Neural cell (in vitro differentiated cells): Measurements from ENCODE around the gene NAP1L1. TPM values are rescaled to one million over a fixed set of nuclear protein-coding genes. Genes with fewer than 3 reads are reported as not detected.

Source experiments
- H2AFZ ChIP-seq: fragments of 200-600, 300-800 bp; sonication (generic), shearing (Covaris generic); 2 replicates; pipeline ENCODE4 v1.6.0; 2014; ENCODE audit warnings: low read depth, mild to moderate bottlenecking, antibody characterized with exemption, low read length, moderate library complexity
- H3F3A ChIP-seq: fragments of 200-600 bp; shearing (Covaris generic); 2 replicates; pipeline ENCODE4 v1.6.1; 2016; ENCODE audit warnings: mild to moderate bottlenecking, moderate library complexity, mixed read lengths, antibody characterized with exemption, low read length; ENCODE audit not compliant: insufficient read depth, poor library complexity, severe bottlenecking
- H3K27ac ChIP-seq: fragments of 200-600, 300-800 bp; sonication (generic), shearing (Covaris generic); 2 replicates; pipeline ENCODE4 v1.5.1; 2014; ENCODE audit warnings: mild to moderate bottlenecking, low read length, moderate library complexity
- H3K27me3 ChIP-seq: fragments of 300-800, 200-600 bp; sonication (generic), shearing (Covaris generic); 2 replicates; pipeline ENCODE4 v1.6.0; 2014; ENCODE audit warnings: mild to moderate bottlenecking, low read depth, low read length, moderate library complexity; ENCODE audit not compliant: insufficient read depth
- H3K36me3 ChIP-seq: fragments of 300-800, 200-600 bp; sonication (generic), shearing (Covaris generic); 2 replicates; pipeline ENCODE4 v1.5.1; 2014; ENCODE audit warnings: mild to moderate bottlenecking, antibody characterized with exemption, low read length, moderate library complexity; ENCODE audit not compliant: insufficient read depth
- H3K4me2 ChIP-seq: fragments of 300-800, 200-600 bp; sonication (generic), shearing (Covaris generic); 2 replicates; pipeline ENCODE4 v1.6.0; 2014; ENCODE audit warnings: mild to moderate bottlenecking, low read length
- H3K4me3 ChIP-seq: fragments of 300-800, 200-600 bp; sonication (generic), shearing (Covaris generic); 2 replicates; pipeline ENCODE4 v1.5.1; 2014; ENCODE audit warnings: mild to moderate bottlenecking, low read length, moderate library complexity
- H3K79me2 ChIP-seq: fragments of 200-600 bp; shearing (Covaris generic); replicated peaks from 2 replicates; pipeline ENCODE4 v1.6.0; 2014; ENCODE audit warnings: mild to moderate bottlenecking, low read length, moderate library complexity; ENCODE audit not compliant: insufficient read depth
- H3K9ac ChIP-seq: fragments of 300-800, 200-600 bp; sonication (generic), shearing (Covaris generic); 2 replicates; pipeline ENCODE4 v1.6.1; 2016; ENCODE audit warnings: mild to moderate bottlenecking, low read length, mixed read lengths
- H3K9me2 ChIP-seq: fragments of 200-600 bp; shearing (Covaris generic); 2 replicates; pipeline ENCODE4 v1.6.1; 2016; ENCODE audit warnings: mild to moderate bottlenecking, low read length, mixed read lengths; ENCODE audit not compliant: insufficient read depth
- H3K9me3 ChIP-seq: fragments of 200-600, 300-800 bp; sonication (generic), shearing (Covaris generic); 2 replicates; pipeline ENCODE4 v1.6.1; 2016; ENCODE audit warnings: mild to moderate bottlenecking, mixed run types, low read length, moderate library complexity, mixed read lengths
- H4K20me1 ChIP-seq: fragments of 200-600 bp; shearing (Covaris generic); 2 replicates; pipeline ENCODE4 v1.6.1; 2016; ENCODE audit warnings: mild to moderate bottlenecking, mixed run types; ENCODE audit not compliant: insufficient read depth
- EP300 ChIP-seq: fragments of 450-650 bp; conservative IDR thresholded peaks from 2 replicates; pipeline ENCODE4 v1.6.1; 2014; ENCODE audit warnings: antibody characterized with exemption, mild to moderate bottlenecking, moderate library complexity; ENCODE audit not compliant: poor library complexity, severe bottlenecking
- EZH2 ChIP-seq: fragments of 200-600, 300-800 bp; shearing (Covaris generic), sonication (generic); IDR thresholded peaks from 2 replicates; pipeline ENCODE4 v1.6.1; 2014; ENCODE audit warnings: antibody characterized with exemption, low read length, borderline replicate concordance, mild to moderate bottlenecking; ENCODE audit not compliant: insufficient read depth, poor library complexity, severe bottlenecking
- MXI1 ChIP-seq: fragments of 450-650 bp; conservative IDR thresholded peaks from 2 replicates; pipeline ENCODE4 v1.6.1; 2014; ENCODE audit warnings: antibody characterized with exemption, mild to moderate bottlenecking; ENCODE audit not compliant: poor library complexity, severe bottlenecking
- POLR2AphosphoS5 ChIP-seq: IDR thresholded peaks from 2 replicates; pipeline ENCODE4 v1.6.1; 2012
- RAD21 ChIP-seq: fragments of 450-650 bp; conservative IDR thresholded peaks from 2 replicates; pipeline ENCODE4 v1.6.1; 2014; ENCODE audit warnings: antibody characterized with exemption, mild to moderate bottlenecking, moderate library complexity
- SMC3 ChIP-seq: fragments of 450-650 bp; conservative IDR thresholded peaks from 2 replicates; pipeline ENCODE4 v1.6.1; 2014; ENCODE audit warnings: antibody characterized with exemption, mild to moderate bottlenecking, moderate library complexity; ENCODE audit not compliant: poor library complexity
- TAF1 ChIP-seq: IDR thresholded peaks from 2 replicates; pipeline ENCODE4 v1.6.1; 2012; ENCODE audit warnings: low read depth
- polyA plus RNA-seq: library from polyadenylated mRNA; depleted of rRNA; stranded (reverse); fragments of >200 nt; gene quantifications from 2 replicates; pipeline ENCODE4 v1.2.3, GENCODE V29; 2014
- TF ChIP-seq, protein P1 (sequence below): IDR thresholded peaks from 2 replicates; pipeline ENCODE4 v1.6.1; 2012; ENCODE audit warnings: borderline replicate concordance
- TF ChIP-seq, protein P2 (sequence below): fragments of 450-650 bp; IDR thresholded peaks from 2 replicates; pipeline ENCODE4 v1.5.1; 2014; ENCODE audit warnings: antibody characterized with exemption, mild to moderate bottlenecking, moderate library complexity; ENCODE audit not compliant: poor library complexity, severe bottlenecking

Gene NAP1L1
- polyA plus RNA-seq, 1 donor from 2014 or later: 359 TPM

DNA sequence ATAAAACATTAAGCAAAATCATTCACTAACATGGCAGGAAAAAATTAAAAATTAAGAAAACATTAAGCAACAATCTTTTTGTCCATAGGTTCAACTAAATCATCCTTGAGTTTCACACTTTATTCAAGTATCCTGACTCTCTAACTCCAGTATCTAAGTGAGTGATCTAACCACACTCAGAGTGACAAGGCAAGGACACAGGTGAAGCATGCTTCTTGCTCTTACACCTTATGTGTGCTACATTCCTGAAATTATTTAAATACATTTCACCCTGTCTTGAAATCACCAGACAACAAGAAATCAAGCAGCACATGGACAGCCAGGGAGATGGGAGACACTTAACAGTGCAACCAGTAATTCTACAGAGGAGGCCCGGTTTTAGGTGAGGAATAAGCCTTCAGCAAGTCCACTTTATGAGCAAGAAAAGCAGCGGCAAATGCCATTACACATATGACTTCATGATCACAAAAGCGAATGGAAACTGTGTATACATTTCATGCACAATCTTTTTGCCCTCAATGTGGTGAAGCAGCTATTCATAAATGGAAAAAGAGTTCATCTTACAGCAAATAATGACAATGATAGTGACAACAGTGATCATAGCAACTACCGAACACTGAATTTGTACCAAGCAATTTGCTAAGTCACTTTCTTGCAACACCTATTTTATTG lies 90.3 kb downstream of the NAP1L1 start:
- H3K9me2 ChIP-seq: no peaks in the 10 kb centered on the region
- H3K79me2 ChIP-seq: no peaks in the 10 kb centered on the region
- H3K4me3 ChIP-seq: no peak overlapping the region
- TF ChIP-seq TAF1 (no peak), EP300 (no peak), MXI1 (no peak), SMC3 (no peak), RAD21 (no peak), EZH2 (no peak), POLR2AphosphoS5 (no peak)
- TF ChIP-seq, protein P1, sequence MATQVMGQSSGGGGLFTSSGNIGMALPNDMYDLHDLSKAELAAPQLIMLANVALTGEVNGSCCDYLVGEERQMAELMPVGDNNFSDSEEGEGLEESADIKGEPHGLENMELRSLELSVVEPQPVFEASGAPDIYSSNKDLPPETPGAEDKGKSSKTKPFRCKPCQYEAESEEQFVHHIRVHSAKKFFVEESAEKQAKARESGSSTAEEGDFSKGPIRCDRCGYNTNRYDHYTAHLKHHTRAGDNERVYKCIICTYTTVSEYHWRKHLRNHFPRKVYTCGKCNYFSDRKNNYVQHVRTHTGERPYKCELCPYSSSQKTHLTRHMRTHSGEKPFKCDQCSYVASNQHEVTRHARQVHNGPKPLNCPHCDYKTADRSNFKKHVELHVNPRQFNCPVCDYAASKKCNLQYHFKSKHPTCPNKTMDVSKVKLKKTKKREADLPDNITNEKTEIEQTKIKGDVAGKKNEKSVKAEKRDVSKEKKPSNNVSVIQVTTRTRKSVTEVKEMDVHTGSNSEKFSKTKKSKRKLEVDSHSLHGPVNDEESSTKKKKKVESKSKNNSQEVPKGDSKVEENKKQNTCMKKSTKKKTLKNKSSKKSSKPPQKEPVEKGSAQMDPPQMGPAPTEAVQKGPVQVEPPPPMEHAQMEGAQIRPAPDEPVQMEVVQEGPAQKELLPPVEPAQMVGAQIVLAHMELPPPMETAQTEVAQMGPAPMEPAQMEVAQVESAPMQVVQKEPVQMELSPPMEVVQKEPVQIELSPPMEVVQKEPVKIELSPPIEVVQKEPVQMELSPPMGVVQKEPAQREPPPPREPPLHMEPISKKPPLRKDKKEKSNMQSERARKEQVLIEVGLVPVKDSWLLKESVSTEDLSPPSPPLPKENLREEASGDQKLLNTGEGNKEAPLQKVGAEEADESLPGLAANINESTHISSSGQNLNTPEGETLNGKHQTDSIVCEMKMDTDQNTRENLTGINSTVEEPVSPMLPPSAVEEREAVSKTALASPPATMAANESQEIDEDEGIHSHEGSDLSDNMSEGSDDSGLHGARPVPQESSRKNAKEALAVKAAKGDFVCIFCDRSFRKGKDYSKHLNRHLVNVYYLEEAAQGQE: no peak
- TF ChIP-seq, protein P2, sequence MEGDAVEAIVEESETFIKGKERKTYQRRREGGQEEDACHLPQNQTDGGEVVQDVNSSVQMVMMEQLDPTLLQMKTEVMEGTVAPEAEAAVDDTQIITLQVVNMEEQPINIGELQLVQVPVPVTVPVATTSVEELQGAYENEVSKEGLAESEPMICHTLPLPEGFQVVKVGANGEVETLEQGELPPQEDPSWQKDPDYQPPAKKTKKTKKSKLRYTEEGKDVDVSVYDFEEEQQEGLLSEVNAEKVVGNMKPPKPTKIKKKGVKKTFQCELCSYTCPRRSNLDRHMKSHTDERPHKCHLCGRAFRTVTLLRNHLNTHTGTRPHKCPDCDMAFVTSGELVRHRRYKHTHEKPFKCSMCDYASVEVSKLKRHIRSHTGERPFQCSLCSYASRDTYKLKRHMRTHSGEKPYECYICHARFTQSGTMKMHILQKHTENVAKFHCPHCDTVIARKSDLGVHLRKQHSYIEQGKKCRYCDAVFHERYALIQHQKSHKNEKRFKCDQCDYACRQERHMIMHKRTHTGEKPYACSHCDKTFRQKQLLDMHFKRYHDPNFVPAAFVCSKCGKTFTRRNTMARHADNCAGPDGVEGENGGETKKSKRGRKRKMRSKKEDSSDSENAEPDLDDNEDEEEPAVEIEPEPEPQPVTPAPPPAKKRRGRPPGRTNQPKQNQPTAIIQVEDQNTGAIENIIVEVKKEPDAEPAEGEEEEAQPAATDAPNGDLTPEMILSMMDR: no peak
- H4K20me1 ChIP-seq: no peaks in the 10 kb centered on the region
- H3K27ac ChIP-seq: no peak overlapping the region
- no peaks in the 10 kb centered on the region for H3F3A ChIP-seq
- H3K9me3 ChIP-seq: no peaks in the 10 kb centered on the region
- no peaks in the 10 kb centered on the region for H3K36me3 ChIP-seq
- H3K27me3 ChIP-seq: no peaks in the 10 kb centered on the region
- no peak overlapping the region for H2AFZ ChIP-seq
- H3K4me2 ChIP-seq: no peak overlapping the region
- H3K9ac ChIP-seq: no peak overlapping the region

DNA sequence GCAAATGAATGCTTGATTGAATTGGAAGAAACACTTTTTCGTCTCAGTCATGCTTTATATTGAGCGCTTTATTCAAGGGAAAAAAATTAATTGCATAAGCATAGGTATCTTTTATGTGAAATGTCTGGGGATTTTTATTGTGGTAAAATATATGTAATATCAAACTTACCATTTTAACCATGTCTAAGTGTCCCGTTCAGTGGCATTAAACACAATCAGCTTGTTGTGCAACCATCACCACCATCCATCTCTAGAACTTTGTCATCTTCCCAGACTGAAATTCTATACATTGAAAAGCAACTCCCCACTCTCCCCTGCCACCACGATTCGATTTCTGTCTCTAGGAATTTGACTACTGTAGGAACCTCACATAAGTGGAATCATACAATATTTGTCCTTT lies 92.7 kb downstream of the NAP1L1 start:
- no peak for TF ChIP-seq MXI1
- no peak for TF ChIP-seq POLR2AphosphoS5
- no peak for TF ChIP-seq RAD21
- H3K4me3 ChIP-seq: no peak overlapping the region
- no peaks in the 10 kb centered on the region for H3K36me3 ChIP-seq
- H3K9me3 ChIP-seq: no peaks in the 10 kb centered on the region
- no peak overlapping the region for H3K27ac ChIP-seq
- H2AFZ ChIP-seq: no peak overlapping the region
- H3K9me2 ChIP-seq: no peaks in the 10 kb centered on the region
- H3K9ac ChIP-seq: no peak overlapping the region
- H3K79me2 ChIP-seq: no peaks in the 10 kb centered on the region
- H3K4me2 ChIP-seq: no peak overlapping the region
- no peaks in the 10 kb centered on the region for H4K20me1 ChIP-seq
- no peaks in the 10 kb centered on the region for H3F3A ChIP-seq
- no peaks in the 10 kb centered on the region for H3K27me3 ChIP-seq
